Astrocyte (in vitro differentiated cells and primary cell): ENCODE results near the gene CACNA1B. TPM values are rescaled to one million over a fixed set of nuclear protein-coding genes. Genes with fewer than 3 reads are reported as not detected.
"Not testable (repeated sequence)": the region's sequence is repeated elsewhere in the genome, so short reads cannot be mapped to it uniquely, and the experiment has no call there.

Source experiments
- DNase-seq: peaks from one replicate; pipeline ENCODE4 v3.0.0-alpha.2; 2010; ENCODE audit warnings: low read depth
- FAIRE-seq: peaks from 2 replicates; lab custom pipeline; 2011; peaks lifted over from hg19 to GRCh38; lab: Jason Lieb, UNC
- H2AFZ ChIP-seq: 2 replicates; pipeline ENCODE4 v1.6.0; 2012; ENCODE audit warnings: low read depth, low read length, inconsistent platforms
- H3K27ac ChIP-seq: 2 replicates; pipeline ENCODE4 v1.5.1; 2011; ENCODE audit warnings: low read depth, low read length, inconsistent platforms
- H3K27me3 ChIP-seq: 2 replicates; pipeline ENCODE4 v1.6.0; 2011; ENCODE audit warnings: low read length, inconsistent platforms; ENCODE audit not compliant: insufficient read depth
- H3K36me3 ChIP-seq: 2 replicates; pipeline ENCODE4 v1.5.1; 2011; ENCODE audit warnings: low read length, inconsistent platforms; ENCODE audit not compliant: insufficient read depth
- H3K4me1 ChIP-seq: 2 replicates; pipeline ENCODE4 v1.5.1; 2011; ENCODE audit warnings: low read length, inconsistent platforms; ENCODE audit not compliant: insufficient read depth
- H3K4me2 ChIP-seq: 2 replicates; pipeline ENCODE4 v1.6.0; 2012; ENCODE audit warnings: low read length, inconsistent platforms
- H3K4me3 ChIP-seq: 2 replicates; pipeline ENCODE4 v1.5.1; 2011; ENCODE audit warnings: low read depth, mild to moderate bottlenecking, low read length, inconsistent platforms; ENCODE audit not compliant: insufficient read depth
- H3K79me2 ChIP-seq: 2 replicates; pipeline ENCODE4 v1.6.0; 2012; ENCODE audit warnings: mild to moderate bottlenecking, low read length, inconsistent platforms; ENCODE audit not compliant: insufficient read depth
- H3K9ac ChIP-seq: 2 replicates; pipeline ENCODE4 v1.6.0; 2012; ENCODE audit warnings: mild to moderate bottlenecking, low read length, inconsistent platforms
- H3K9me3 ChIP-seq: 2 replicates; pipeline ENCODE4 v1.5.1; 2012; ENCODE audit warnings: low read depth, mild to moderate bottlenecking, low read length, inconsistent platforms; ENCODE audit not compliant: insufficient read depth
- H4K20me1 ChIP-seq: 2 replicates; pipeline ENCODE4 v1.6.0; 2012; ENCODE audit warnings: low read length, inconsistent platforms; ENCODE audit not compliant: insufficient read depth
- H3K27ac Mint-ChIP-seq: one replicate; pipeline ENCODE4 v1.8.0; 2021; ENCODE audit warnings: mild to moderate bottlenecking, mixed read lengths; ENCODE audit not compliant: unreplicated experiment
- H3K27me3 Mint-ChIP-seq: one replicate; pipeline ENCODE4 v1.8.0; 2021; ENCODE audit warnings: low read depth, mixed read lengths; ENCODE audit not compliant: unreplicated experiment
- H3K36me3 Mint-ChIP-seq: one replicate; pipeline ENCODE4 v1.8.0; 2021; ENCODE audit warnings: low read depth, mixed read lengths; ENCODE audit not compliant: unreplicated experiment
- H3K4me1 Mint-ChIP-seq: one replicate; pipeline ENCODE4 v1.8.0; 2021; ENCODE audit warnings: low read depth, mixed read lengths; ENCODE audit not compliant: unreplicated experiment
- H3K4me3 Mint-ChIP-seq: one replicate; pipeline ENCODE4 v1.8.0; 2021; ENCODE audit warnings: mild to moderate bottlenecking, moderate library complexity, mixed read lengths; ENCODE audit not compliant: unreplicated experiment
- H3K9me3 Mint-ChIP-seq: one replicate; pipeline ENCODE4 v1.8.0; 2021; ENCODE audit warnings: mild to moderate bottlenecking, mixed read lengths; ENCODE audit not compliant: unreplicated experiment
- microRNA-seq: library from miRNA; unstranded; fragments of <30 nt; microRNA quantifications from one replicate; pipeline ENCODE4 v1.2.0, GENCODE V29; 2020
- total RNA-seq: library from RNA; stranded (reverse); gene quantifications from 2 replicates; pipeline ENCODE4 v1.2.1, GENCODE V29; 2021

Gene CACNA1B
- total RNA-seq, 1 donor from 2014 or later, result 3.1 TPM

DNA sequence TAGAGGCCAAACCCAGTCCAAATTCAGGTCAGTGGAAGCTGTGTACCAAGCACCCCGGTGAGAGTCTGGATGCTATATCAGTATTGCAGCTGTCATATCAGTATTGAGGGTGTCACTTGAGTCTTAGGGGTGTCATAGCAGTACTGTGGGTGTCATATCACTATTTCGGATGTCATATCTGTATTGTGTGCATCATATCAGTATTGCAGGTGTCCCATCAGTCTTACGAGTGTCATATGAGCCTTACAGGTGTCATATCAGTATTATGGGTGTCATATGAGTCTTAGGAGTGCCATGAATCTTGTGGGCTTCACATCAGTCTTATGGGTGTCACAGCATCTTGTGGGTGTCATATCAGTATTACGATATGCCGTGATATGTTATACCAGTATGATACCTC, 278.2 kb downstream of the CACNA1B start:
- H3K36me3 ChIP-seq, H3K4me2 ChIP-seq, H3K27me3 Mint-ChIP-seq, H3K9me3 ChIP-seq, H3K9me3 Mint-ChIP-seq, H3K4me3 ChIP-seq, H3K27ac Mint-ChIP-seq, H3K27ac ChIP-seq, DNase-seq, H3K4me1 Mint-ChIP-seq, FAIRE-seq, H3K27me3 ChIP-seq, H3K4me1 ChIP-seq, H4K20me1 ChIP-seq, H3K79me2 ChIP-seq, H2AFZ ChIP-seq, H3K9ac ChIP-seq, H3K36me3 Mint-ChIP-seq, H3K4me3 Mint-ChIP-seq: not testable (repeated sequence)

DNA sequence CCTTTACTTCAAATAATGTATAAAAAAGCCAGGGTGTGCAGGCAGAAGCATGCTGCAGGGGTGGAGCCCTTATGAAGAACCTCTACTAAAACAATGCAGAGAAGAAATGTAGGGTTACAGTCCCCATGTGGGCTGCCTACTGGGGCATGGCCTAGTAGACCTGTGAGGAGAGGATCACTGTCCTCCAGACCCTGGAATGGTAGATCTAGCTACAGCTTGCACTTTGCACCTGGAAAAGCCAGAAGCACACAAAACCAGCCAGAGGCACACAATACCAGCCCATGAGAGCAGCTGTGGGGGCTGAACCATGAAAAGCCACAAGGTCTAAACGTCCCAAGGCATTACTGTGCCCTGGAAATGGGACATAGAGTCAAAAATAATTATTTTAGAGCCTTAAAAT, 289.2 kb downstream of the CACNA1B start:
- not testable (repeated sequence) for H3K79me2 ChIP-seq, H3K4me3 ChIP-seq, H4K20me1 ChIP-seq, H3K4me1 ChIP-seq, H3K27me3 Mint-ChIP-seq, H3K27me3 ChIP-seq, H3K36me3 Mint-ChIP-seq, H3K9me3 Mint-ChIP-seq, H3K27ac Mint-ChIP-seq, H3K4me2 ChIP-seq, H3K9ac ChIP-seq, H3K9me3 ChIP-seq, FAIRE-seq, H3K4me3 Mint-ChIP-seq, H3K36me3 ChIP-seq, H3K27ac ChIP-seq, H2AFZ ChIP-seq, DNase-seq, H3K4me1 Mint-ChIP-seq

Small RNA genes lying within 50 kb of the gene (microRNA-seq; reads per million reads assigned to microRNA genes)
- gene MIR602, result 1.9 reads per million
